HCT116 (cell line): ENCODE results near the gene AIM2. TPM values are rescaled to one million over a fixed set of nuclear protein-coding genes. Genes with fewer than 3 reads are reported as not detected.

Experiments used
- ATAC-seq: fragments of 200-7000 bp; cut with Tn5 transposase; 2 replicates; pipeline ENCODE4 v1.9.1; 2020; ENCODE audit warnings: mild to moderate bottlenecking, moderate library complexity
- BruUV-seq: library from RNA; stranded (reverse); fragments of 400-500 nt; replicated peaks from 2 replicates; lab custom pipeline; 2021; lab: Mats Ljungman, UMichigan
- CTCF ChIA-PET: fragments of 300-600 bp; sonication (Branson Sonifier 250); formaldehyde crosslinking; loops from one replicate; lab custom pipeline; 2021; ENCODE audit warnings: antibody characterized with exemption; lab: Charles Lee
- POLR2A ChIA-PET: fragments of 300-600, 350-600 bp; sonication (Branson Sonifier 250); formaldehyde crosslinking; loops from one replicate; lab custom pipeline; 2021; ENCODE audit warnings: antibody characterized with exemption; lab: Charles Lee
- RAD21 ChIA-PET, 2 experiments: fragments of 300-600 bp; sonication (Branson Sonifier 250); formaldehyde crosslinking; loops; one replicate each; lab custom pipeline; 2023; ENCODE audit warnings: low total read pairs in 2 of 2; ENCODE audit not compliant: uncharacterized antibody in 2 of 2, unreplicated experiment in 2 of 2, low non-redundant PET in 1 of 2; lab: Charles Lee
- DNase-seq: peaks from one replicate; pipeline ENCODE4 v3.0.0-alpha.2; 2010; ENCODE audit warnings: low read depth, low spot score
- H2AFZ ChIP-seq: fragments of 200-600 bp; shearing (Covaris generic), sonication (generic); 2 replicates; pipeline ENCODE4 v1.6.1; 2017; ENCODE audit warnings: low read depth, mixed run types, mixed read lengths, antibody characterized with exemption, low read length; ENCODE audit not compliant: poor library complexity, severe bottlenecking
- H3K27ac ChIP-seq: 2 replicates; pipeline ENCODE4 v1.5.1; 2012; ENCODE audit warnings: low read depth, low read length
- H3K27me3 ChIP-seq: fragments of 200-600 bp; sonication (generic); 2 replicates; pipeline ENCODE4 v1.6.1; 2016; ENCODE audit warnings: mixed run types, low read length, mixed read lengths; ENCODE audit not compliant: insufficient read depth
- H3K36me3 ChIP-seq, 2 experiments: fragments of 200-500 bp in 1 of 2; fragments of 200-600 bp in 1 of 2; sonication (Bioruptor generic) in 1 of 2; sonication (generic) in 1 of 2; 2 replicates each; pipeline versions ENCODE4 v1.5.1 to v1.6.1; 2014 to 2016; ENCODE audit warnings: low read length in 2 of 2, inconsistent platforms in 1 of 2, mixed read lengths in 1 of 2, mixed run types in 1 of 2; ENCODE audit not compliant: insufficient read depth in 2 of 2, control insufficient read depth in 1 of 2
- H3K4me1 ChIP-seq, 2 experiments: fragments of 200-600 bp in 1 of 2; sonication (generic) in 1 of 2; 2 replicates each; pipeline versions ENCODE4 v1.5.1 to v1.6.1; 2012 to 2017; ENCODE audit warnings: low read length in 2 of 2, inconsistent platforms in 1 of 2, mild to moderate bottlenecking in 1 of 2, mixed read lengths in 1 of 2, mixed run types in 1 of 2, moderate library complexity in 1 of 2; ENCODE audit not compliant: insufficient read depth in 2 of 2, control insufficient read depth in 1 of 2
- H3K4me2 ChIP-seq: fragments of 200-600 bp; sonication (generic); 2 replicates; pipeline ENCODE4 v1.6.1; 2017; ENCODE audit warnings: mixed run types, low read length, mixed read lengths
- H3K4me3 ChIP-seq, 2 experiments: fragments of 200-600 bp in 1 of 2; sonication (generic) in 1 of 2; replicated peaks in 1 of 2; 2 replicates each; pipeline ENCODE4 v1.5.1; 2011 to 2016; ENCODE audit warnings: low read length in 2 of 2, control low read depth in 1 of 2, low read depth in 1 of 2, mild to moderate bottlenecking in 1 of 2, mixed read lengths in 1 of 2, mixed run types in 1 of 2
- H3K79me2 ChIP-seq: fragments of 200-600 bp; sonication (generic); 2 replicates; pipeline ENCODE4 v1.6.1; 2017; ENCODE audit warnings: mild to moderate bottlenecking, mixed run types, low read length, moderate library complexity, mixed read lengths; ENCODE audit not compliant: insufficient read depth
- H3K9ac ChIP-seq: fragments of 200-600 bp; sonication (generic); 2 replicates; pipeline ENCODE4 v1.6.1; 2016; ENCODE audit warnings: low read length, mixed read lengths
- H3K9me2 ChIP-seq: fragments of 200-600 bp; sonication (generic), shearing (Covaris generic); 2 replicates; pipeline ENCODE4 v1.6.1; 2017; ENCODE audit warnings: mixed run types, mild to moderate bottlenecking, moderate library complexity; ENCODE audit not compliant: insufficient read depth
- H3K9me3 ChIP-seq, 2 experiments: fragments of 200-500 bp in 1 of 2; fragments of 200-600 bp in 1 of 2; sonication (Bioruptor generic) in 1 of 2; sonication (generic) in 1 of 2; 2 replicates each; pipeline ENCODE4 v1.6.1; 2014 to 2017; ENCODE audit warnings: low read length in 2 of 2, mixed read lengths in 2 of 2, inconsistent platforms in 1 of 2, low read depth in 1 of 2, mild to moderate bottlenecking in 1 of 2, mixed run types in 1 of 2, moderate library complexity in 1 of 2; ENCODE audit not compliant: control insufficient read depth in 1 of 2, insufficient read depth in 1 of 2
- H4K20me1 ChIP-seq: fragments of 200-600 bp; sonication (generic), shearing (Covaris generic); 2 replicates; pipeline ENCODE4 v1.6.1; 2017; ENCODE audit warnings: mixed run types, mild to moderate bottlenecking, moderate library complexity; ENCODE audit not compliant: insufficient read depth
- CTCF ChIP-seq, 3 experiments: fragments of 200-600 bp in 1 of 3; sonication (generic) in 1 of 3; IDR thresholded peaks in 2 of 3; conservative IDR thresholded peaks in 1 of 3; 2 replicates each; pipeline ENCODE4 v1.5.1; 2012 to 2017; ENCODE audit warnings: low read depth in 2 of 3, low read length in 2 of 3, antibody characterized with exemption in 1 of 3, borderline replicate concordance in 1 of 3, control low read depth in 1 of 3, mild to moderate bottlenecking in 1 of 3, mixed read lengths in 1 of 3, mixed run types in 1 of 3, moderate library complexity in 1 of 3; ENCODE audit not compliant: insufficient read depth in 1 of 3
- EGR1 ChIP-seq: IDR thresholded peaks from 2 replicates; pipeline ENCODE4 v1.6.1; 2012; ENCODE audit warnings: low read depth
- ELF1 ChIP-seq: IDR thresholded peaks from 2 replicates; pipeline ENCODE4 v1.6.1; 2012; ENCODE audit warnings: low read depth, borderline replicate concordance
- FOSL1 ChIP-seq: IDR thresholded peaks from 2 replicates; pipeline ENCODE4 v1.6.1; 2012; ENCODE audit warnings: low read depth
- POLR2AphosphoS5 ChIP-seq: IDR thresholded peaks from 2 replicates; pipeline ENCODE4 v1.6.1; 2011; ENCODE audit warnings: mild to moderate bottlenecking, low read depth, low read length, moderate library complexity
- REST ChIP-seq: IDR thresholded peaks from 2 replicates; pipeline ENCODE4 v1.6.1; 2012; ENCODE audit warnings: low read depth
- SIN3A ChIP-seq: IDR thresholded peaks from 2 replicates; pipeline ENCODE4 v1.6.1; 2012; ENCODE audit warnings: low read depth
- SRF ChIP-seq: IDR thresholded peaks from 2 replicates; pipeline ENCODE4 v1.6.1; 2012; ENCODE audit warnings: low read depth
- TCF7L2 ChIP-seq: IDR thresholded peaks from 2 replicates; pipeline ENCODE4 v1.7.0; 2011; ENCODE audit warnings: borderline replicate concordance, inconsistent platforms; ENCODE audit not compliant: insufficient read depth, insufficient read length; ENCODE audit errors: extremely low read depth
- YY1 ChIP-seq: IDR thresholded peaks from 2 replicates; pipeline ENCODE4 v1.6.1; 2011; ENCODE audit warnings: low read length, low read depth, moderate library complexity, mild to moderate bottlenecking; ENCODE audit not compliant: insufficient replicate concordance; ENCODE audit errors: extremely low read depth
- ZBTB33 ChIP-seq: IDR thresholded peaks from 2 replicates; pipeline ENCODE4 v1.6.1; 2011; ENCODE audit warnings: mild to moderate bottlenecking, low read length, moderate library complexity; ENCODE audit not compliant: insufficient replicate concordance; ENCODE audit errors: extremely low read depth
- intact Hi-C: fragments of 100-400 bp; cut with micrococcal nuclease; formaldehyde crosslinking; loops from 2 replicates; pipeline ENCODE4 v1.10.0; 2022
- total RNA-seq: library from RNA; stranded (reverse); gene quantifications from one replicate; pipeline ENCODE4 v1.2.1, GENCODE V29; 2021; ENCODE audit not compliant: unreplicated experiment

AIM2 gene
- total RNA-seq, 1 experiment from 2014 or later = not detected

GRCh38 chr1:159025043-159025442, 51.5 kb downstream of the AIM2 start:
- Histone ChIP-seq H3K4me3 (no peak overlapping the region), H3K4me2 (no peak overlapping the region), H3K79me2 (no peaks in the 10 kb centered on the region), H3K4me1 (no peaks in the 10 kb centered on the region), H3K36me3 (no peaks in the 10 kb centered on the region), H3K27ac (no peak overlapping the region), H3K9me3 (no peaks in the 10 kb centered on the region), H3K9ac (no peak overlapping the region), H4K20me1 (no peaks in the 10 kb centered on the region), H3K27me3 (no peaks in the 10 kb centered on the region), H2AFZ (no peak overlapping the region), H3K9me2 (no peaks in the 10 kb centered on the region)
- DNase-seq (no peak), ATAC-seq (no peak)
- no TSS peak for BruUV-seq
- POLR2A ChIA-PET = no interaction called here
- intact Hi-C loops = no loop called here
- CTCF ChIA-PET = no interaction called here
- TF ChIP-seq REST (no peak), SRF (no peak), SIN3A (no peak), FOSL1 (no peak), POLR2AphosphoS5 (no peak), EGR1 (no peak)
- RAD21 ChIA-PET = no interaction called here

- CTCF ChIA-PET = no interaction called here
- no peak overlapping the region for H3K4me3 ChIP-seq
- no peaks in the 10 kb centered on the region for H4K20me1 ChIP-seq
- RAD21 ChIA-PET = no interaction called here
- no peak overlapping the region for H3K4me2 ChIP-seq
- DNase-seq (no peak), ATAC-seq (no peak)
- H3K36me3 ChIP-seq = no peaks in the 10 kb centered on the region
- intact Hi-C loops = no loop called here
- peaks cover 2% of the 10 kb centered on the region; the same call in 1 of the 2 replicates for H3K27me3 ChIP-seq
- BruUV-seq = no TSS peak
- POLR2A ChIA-PET = no interaction called here
- H3K9me2 ChIP-seq = no peaks in the 10 kb centered on the region
- H3K9ac ChIP-seq = no peak overlapping the region
- no peak overlapping the region for H2AFZ ChIP-seq
- no peaks in the 10 kb centered on the region for H3K9me3 ChIP-seq
- H3K4me1 ChIP-seq = no peaks in the 10 kb centered on the region
- no peak overlapping the region for H3K27ac ChIP-seq
- no peaks in the 10 kb centered on the region for H3K79me2 ChIP-seq
- TF ChIP-seq ELF1 (no peak), TCF7L2 (no peak), POLR2AphosphoS5 (no peak), YY1 (no peak), CTCF (IDR thresholded peaks at IDR 0.05 in 2 of 3, conservative IDR thresholded peaks at IDR 0.05 in 1 of 3; ENCODE audit: borderline replicate concordance in 1 of 3, insufficient read depth in 1 of 3, low read depth in 2 of 3, low read length in 2 of 3) (no peak), ZBTB33 (no peak)
Observed at GRCh38 chr1:159023723-159024122, 52.8 kb downstream of the AIM2 start.
